ENCODE data around the gene LAMA2. TPM values are rescaled to one million over a fixed set of nuclear protein-coding genes. Genes with fewer than 3 reads are reported as not detected.

LAMA2 gene
- total RNA-seq, 3 donors from 2014 or later: 116 to 293 (median 118) TPM

- no peaks in the 10 kb centered on the region for H3K9me3 ChIP-seq
- intact Hi-C loops (cut with DNase I; ENCODE audit: low total_unique reads): no loop called here
- no peaks in the 10 kb centered on the region for H3K4me1 ChIP-seq
- no peak overlapping the region for H3K4me3 ChIP-seq
- H3K36me3 ChIP-seq: no peaks in the 10 kb centered on the region
- no peaks in the 10 kb centered on the region for H3K27me3 ChIP-seq
- TF ChIP-seq POLR2A (IDR thresholded peaks at IDR 0.05): no peak
- TF ChIP-seq, protein P1, sequence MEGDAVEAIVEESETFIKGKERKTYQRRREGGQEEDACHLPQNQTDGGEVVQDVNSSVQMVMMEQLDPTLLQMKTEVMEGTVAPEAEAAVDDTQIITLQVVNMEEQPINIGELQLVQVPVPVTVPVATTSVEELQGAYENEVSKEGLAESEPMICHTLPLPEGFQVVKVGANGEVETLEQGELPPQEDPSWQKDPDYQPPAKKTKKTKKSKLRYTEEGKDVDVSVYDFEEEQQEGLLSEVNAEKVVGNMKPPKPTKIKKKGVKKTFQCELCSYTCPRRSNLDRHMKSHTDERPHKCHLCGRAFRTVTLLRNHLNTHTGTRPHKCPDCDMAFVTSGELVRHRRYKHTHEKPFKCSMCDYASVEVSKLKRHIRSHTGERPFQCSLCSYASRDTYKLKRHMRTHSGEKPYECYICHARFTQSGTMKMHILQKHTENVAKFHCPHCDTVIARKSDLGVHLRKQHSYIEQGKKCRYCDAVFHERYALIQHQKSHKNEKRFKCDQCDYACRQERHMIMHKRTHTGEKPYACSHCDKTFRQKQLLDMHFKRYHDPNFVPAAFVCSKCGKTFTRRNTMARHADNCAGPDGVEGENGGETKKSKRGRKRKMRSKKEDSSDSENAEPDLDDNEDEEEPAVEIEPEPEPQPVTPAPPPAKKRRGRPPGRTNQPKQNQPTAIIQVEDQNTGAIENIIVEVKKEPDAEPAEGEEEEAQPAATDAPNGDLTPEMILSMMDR (IDR thresholded peaks at IDR 0.05): no peak
- TF ChIP-seq POLR2AphosphoS5 (IDR thresholded peaks at IDR 0.05): no peak
- no peak overlapping the region for H3K27ac ChIP-seq
- no peak for DNase-seq (ENCODE audit: low spot score in 2 of 2)
These were observed 435.2 kb downstream of the LAMA2 start for GRCh38 chr6:129317931-129318820.

DNA sequence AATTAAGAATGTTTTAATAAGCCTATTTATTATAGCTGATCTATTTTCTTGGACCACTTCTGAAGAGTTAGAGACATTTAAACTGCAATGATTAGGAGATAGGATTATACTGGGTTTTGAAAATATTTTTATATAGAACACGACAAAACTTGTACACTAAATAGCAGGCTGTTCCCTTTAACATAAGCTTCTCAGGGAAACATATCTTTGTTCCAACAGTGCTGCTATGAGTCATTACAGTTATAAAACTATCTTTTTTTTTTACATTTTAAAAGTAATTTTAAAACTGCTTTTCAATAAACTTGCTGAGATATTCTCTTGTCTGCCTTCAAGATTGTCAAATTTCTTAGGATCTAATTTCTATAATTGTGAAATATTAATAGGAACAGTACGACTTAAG lies 438.0 kb downstream of the LAMA2 start:
- no peaks in the 10 kb centered on the region for H3K9me3 ChIP-seq
- no peak for TF ChIP-seq POLR2AphosphoS5 (IDR thresholded peaks at IDR 0.05)
- TF ChIP-seq POLR2A (IDR thresholded peaks at IDR 0.05): no peak
- TF ChIP-seq, protein P1 (IDR thresholded peaks at IDR 0.05): no peak
- H3K27me3 ChIP-seq: no peaks in the 10 kb centered on the region
- intact Hi-C loops (cut with DNase I; ENCODE audit: low total_unique reads): no loop called here
- H3K4me1 ChIP-seq: no peaks in the 10 kb centered on the region
- H3K4me3 ChIP-seq: no peak overlapping the region
- H3K27ac ChIP-seq: no peak overlapping the region
- DNase-seq (ENCODE audit: low spot score in 2 of 2): no peak
- no peaks in the 10 kb centered on the region for H3K36me3 ChIP-seq

GRCh38 chr6:129321303-129321702 lies 438.4 kb downstream of the LAMA2 start:
- DNase-seq (ENCODE audit: low spot score in 2 of 2): no peak
- H3K27ac ChIP-seq: no peak overlapping the region
- intact Hi-C loops (cut with DNase I; ENCODE audit: low total_unique reads): no loop called here
- no peak for TF ChIP-seq POLR2AphosphoS5 (IDR thresholded peaks at IDR 0.05)
- TF ChIP-seq POLR2A (IDR thresholded peaks at IDR 0.05): no peak
- TF ChIP-seq, protein P1 (IDR thresholded peaks at IDR 0.05): no peak
- H3K4me1 ChIP-seq: no peaks in the 10 kb centered on the region
- H3K4me3 ChIP-seq: no peak overlapping the region
- H3K9me3 ChIP-seq: no peaks in the 10 kb centered on the region
- no peaks in the 10 kb centered on the region for H3K27me3 ChIP-seq
- H3K36me3 ChIP-seq: no peaks in the 10 kb centered on the region

DNA sequence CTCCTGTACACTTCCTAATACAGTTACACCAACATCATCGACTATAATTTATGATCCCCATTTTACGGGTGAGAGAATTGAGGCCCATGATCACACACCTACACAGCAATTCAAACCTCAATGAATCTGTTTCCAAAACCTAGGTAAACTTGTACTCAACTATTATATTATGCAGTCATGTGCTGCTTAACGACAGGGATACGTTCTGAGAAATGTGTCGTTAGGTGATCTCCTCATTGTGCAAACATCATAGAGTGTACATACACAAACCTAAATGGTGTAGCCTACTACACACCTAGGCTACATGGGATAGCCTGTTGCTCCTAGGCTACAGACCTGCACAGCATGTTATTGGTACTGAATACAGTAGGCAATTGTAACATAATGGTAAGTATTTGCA lies 441.4 kb downstream of the LAMA2 start:
- Histone ChIP-seq H3K27me3 (no peaks in the 10 kb centered on the region), H3K36me3 (no peaks in the 10 kb centered on the region), H3K9me3 (no peaks in the 10 kb centered on the region), H3K27ac (no peak overlapping the region), H3K4me3 (no peak overlapping the region), H3K4me1 (no peaks in the 10 kb centered on the region)
- TF ChIP-seq POLR2A (IDR thresholded peaks at IDR 0.05): no peak
- no peak for TF ChIP-seq POLR2AphosphoS5 (IDR thresholded peaks at IDR 0.05)
- TF ChIP-seq, protein P1 (IDR thresholded peaks at IDR 0.05): no peak
- DNase-seq (ENCODE audit: low spot score in 2 of 2): no peak
- intact Hi-C loops (cut with DNase I; ENCODE audit: low total_unique reads): no loop called here

- DNase-seq (ENCODE audit: low spot score in 2 of 2): no peak
- Histone ChIP-seq H3K9me3 (no peaks in the 10 kb centered on the region), H3K27me3 (no peaks in the 10 kb centered on the region), H3K4me3 (no peak overlapping the region), H3K27ac (no peak overlapping the region), H3K36me3 (no peaks in the 10 kb centered on the region), H3K4me1 (no peaks in the 10 kb centered on the region)
- intact Hi-C loops (cut with DNase I; ENCODE audit: low total_unique reads): loop anchor here (5.0 kb wide), 1 partner anchor 893 kb away; the partner anchor contains the start of gene SAMD3
- TF ChIP-seq POLR2A (IDR thresholded peaks at IDR 0.05) (no peak), POLR2AphosphoS5 (IDR thresholded peaks at IDR 0.05) (no peak)
- TF ChIP-seq, protein P1 (IDR thresholded peaks at IDR 0.05): no peak
These were observed 446.7 kb downstream of the LAMA2 start for GRCh38 chr6:129329678-129330077.

Measured in breast epithelium (tissue), 4 donors.